Mucosa of descending colon (tissue), 3 donors: ENCODE measurements around the gene TSHZ2. TPM values are rescaled to one million over a fixed set of nuclear protein-coding genes. Genes with fewer than 3 reads are reported as not detected.

Experiments
- ATAC-seq: fragments of 200-7000 bp; cut with Tn5 transposase; one replicate; pipeline ENCODE4 v1.9.1; 2020; ENCODE audit warnings: mild to moderate bottlenecking, moderate library complexity
- DNase-seq, 3 donors: peaks; one replicate each; pipeline ENCODE4 v3.0.0-alpha.2; 2020
- H3K36me3 ChIP-seq: fragments of 200-600 bp; one replicate; pipeline ENCODE4 v1.8.0; 2021; ENCODE audit warnings: low read depth, mild to moderate bottlenecking
- H3K4me1 ChIP-seq: fragments of 200-600 bp; one replicate; pipeline ENCODE4 v1.8.0; 2021; ENCODE audit warnings: low read depth, mild to moderate bottlenecking
- H3K4me3 ChIP-seq: fragments of 200-600 bp; one replicate; pipeline ENCODE4 v1.8.0; 2021; ENCODE audit warnings: mild to moderate bottlenecking
- H3K9me3 ChIP-seq: fragments of 200-600 bp; one replicate; pipeline ENCODE4 v1.8.0; 2021; ENCODE audit warnings: mild to moderate bottlenecking
- intact Hi-C, 2 donors: fragments of 100-400 bp; cut with DNase I in 1 of 2; cut with micrococcal nuclease in 1 of 2; formaldehyde crosslinking; loops; one replicate each; pipeline versions ENCODE4 v1.11.0 to v1.11.1; 2022; cut with DNase I, micrococcal nuclease
- total RNA-seq, 3 donors: library from RNA; stranded (reverse); fragmentation: NEBNext Ultra II Directional in 2 of 3; extraction: Animal tissue kit (Norgen Biotek cat#: 25700) in 2 of 3; gene quantifications; one replicate each; pipeline versions ENCODE4 v1.2.1 to v1.2.4, GENCODE V29; 2021 to 2023
- TF ChIP-seq, protein P1 (sequence below): fragments of 200-600 bp; IDR thresholded peaks from one replicate; pipeline ENCODE4 v1.8.0; 2022; ENCODE audit warnings: antibody characterized with exemption, mild to moderate bottlenecking
- donor health status: DM: no; HTN: no; CAD: no; lungs with moderate emphysema.
- donor health status: DM: no; HTN: no; CAD: no.
- donor health status: DM: no; HTN: yes; CAD: no.

The TSHZ2 gene
- total RNA-seq, 3 donors from 2014 or later, result 1.9 to 17.8 (median 3.6) TPM

DNA sequence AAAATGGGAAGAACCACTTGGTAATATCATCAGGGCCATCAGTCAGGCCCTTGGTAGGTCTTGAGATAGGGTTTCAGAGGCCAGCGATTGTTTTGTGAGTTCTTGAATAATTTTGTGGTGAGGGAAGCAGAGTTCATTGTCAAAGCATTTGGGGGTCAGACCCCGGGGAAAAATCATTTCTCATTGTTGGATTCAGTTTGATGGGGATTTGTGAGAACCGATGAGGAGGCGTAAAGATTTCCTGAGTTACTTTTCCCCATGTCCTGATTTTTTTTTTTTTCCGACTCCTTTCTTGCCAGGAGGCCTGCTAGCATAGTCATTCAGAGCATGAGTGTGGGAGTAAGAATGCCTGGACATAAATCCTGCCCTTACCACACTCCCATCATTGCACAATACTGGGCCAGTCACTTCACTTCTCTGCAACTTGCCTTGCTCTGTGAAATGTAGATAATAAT, 60.3 kb downstream of the TSHZ2 start:
- no peaks in the 10 kb centered on the region for H3K36me3 ChIP-seq
- H3K4me1 ChIP-seq, result no peaks in the 10 kb centered on the region
- TF ChIP-seq, protein P1, sequence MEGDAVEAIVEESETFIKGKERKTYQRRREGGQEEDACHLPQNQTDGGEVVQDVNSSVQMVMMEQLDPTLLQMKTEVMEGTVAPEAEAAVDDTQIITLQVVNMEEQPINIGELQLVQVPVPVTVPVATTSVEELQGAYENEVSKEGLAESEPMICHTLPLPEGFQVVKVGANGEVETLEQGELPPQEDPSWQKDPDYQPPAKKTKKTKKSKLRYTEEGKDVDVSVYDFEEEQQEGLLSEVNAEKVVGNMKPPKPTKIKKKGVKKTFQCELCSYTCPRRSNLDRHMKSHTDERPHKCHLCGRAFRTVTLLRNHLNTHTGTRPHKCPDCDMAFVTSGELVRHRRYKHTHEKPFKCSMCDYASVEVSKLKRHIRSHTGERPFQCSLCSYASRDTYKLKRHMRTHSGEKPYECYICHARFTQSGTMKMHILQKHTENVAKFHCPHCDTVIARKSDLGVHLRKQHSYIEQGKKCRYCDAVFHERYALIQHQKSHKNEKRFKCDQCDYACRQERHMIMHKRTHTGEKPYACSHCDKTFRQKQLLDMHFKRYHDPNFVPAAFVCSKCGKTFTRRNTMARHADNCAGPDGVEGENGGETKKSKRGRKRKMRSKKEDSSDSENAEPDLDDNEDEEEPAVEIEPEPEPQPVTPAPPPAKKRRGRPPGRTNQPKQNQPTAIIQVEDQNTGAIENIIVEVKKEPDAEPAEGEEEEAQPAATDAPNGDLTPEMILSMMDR, result no peak
- intact Hi-C loops, result no loop called here
- no peak overlapping the region for H3K4me3 ChIP-seq
- ATAC-seq (peak; percentile 50), DNase-seq (no peak)
- H3K9me3 ChIP-seq, result no peaks in the 10 kb centered on the region

DNA sequence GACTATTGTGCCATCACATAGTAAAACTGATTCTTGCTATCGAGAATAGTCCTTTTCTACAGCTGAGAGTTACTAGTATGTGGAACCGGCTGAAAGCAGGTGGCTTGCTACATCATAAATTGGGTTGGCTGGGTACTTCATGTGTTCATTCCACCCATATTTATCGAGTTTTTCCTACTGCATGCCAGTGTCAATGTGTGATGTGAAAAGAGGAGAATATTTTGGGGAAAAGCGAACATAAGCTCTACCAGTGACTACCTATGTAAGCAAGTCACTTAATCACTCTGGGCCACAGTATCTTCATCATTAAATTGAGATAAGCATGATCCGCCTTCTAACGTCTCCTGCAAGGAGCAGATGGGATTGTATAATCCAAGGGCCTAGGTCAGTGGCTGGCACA, 61.0 kb downstream of the TSHZ2 start:
- H3K9me3 ChIP-seq, result no peaks in the 10 kb centered on the region
- no peak overlapping the region for H3K4me3 ChIP-seq
- intact Hi-C loops, result no loop called here
- TF ChIP-seq, protein P1, result no peak
- ATAC-seq (no peak), DNase-seq (no peak)
- H3K36me3 ChIP-seq, result no peaks in the 10 kb centered on the region
- no peaks in the 10 kb centered on the region for H3K4me1 ChIP-seq

DNA sequence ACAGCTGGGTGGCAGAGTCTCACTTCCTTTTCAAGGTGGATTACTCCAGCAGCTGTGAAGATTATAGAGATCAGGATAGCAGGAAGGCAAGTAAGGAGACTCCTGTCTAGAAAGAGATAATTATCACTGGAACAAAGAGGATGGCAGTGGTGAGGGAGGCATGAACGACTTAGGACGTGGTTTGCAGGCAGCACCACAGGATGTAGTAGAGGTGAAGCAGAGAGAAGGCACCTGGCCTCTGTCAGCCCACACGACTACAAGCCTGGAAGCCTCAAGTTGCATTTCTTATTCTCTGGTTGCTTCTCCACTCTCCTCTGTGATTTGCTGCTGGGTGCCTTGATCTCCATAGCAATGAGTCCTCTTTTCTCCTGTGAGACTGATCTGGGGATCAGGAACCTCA, 62.7 kb downstream of the TSHZ2 start:
- H3K4me3 ChIP-seq, result no peak overlapping the region
- no peaks in the 10 kb centered on the region for H3K36me3 ChIP-seq
- no peak for DNase-seq
- intact Hi-C loops, result no loop called here
- ATAC-seq, result no peak
- TF ChIP-seq, protein P1, result no peak
- no peaks in the 10 kb centered on the region for H3K4me1 ChIP-seq
- H3K9me3 ChIP-seq, result no peaks in the 10 kb centered on the region

DNA sequence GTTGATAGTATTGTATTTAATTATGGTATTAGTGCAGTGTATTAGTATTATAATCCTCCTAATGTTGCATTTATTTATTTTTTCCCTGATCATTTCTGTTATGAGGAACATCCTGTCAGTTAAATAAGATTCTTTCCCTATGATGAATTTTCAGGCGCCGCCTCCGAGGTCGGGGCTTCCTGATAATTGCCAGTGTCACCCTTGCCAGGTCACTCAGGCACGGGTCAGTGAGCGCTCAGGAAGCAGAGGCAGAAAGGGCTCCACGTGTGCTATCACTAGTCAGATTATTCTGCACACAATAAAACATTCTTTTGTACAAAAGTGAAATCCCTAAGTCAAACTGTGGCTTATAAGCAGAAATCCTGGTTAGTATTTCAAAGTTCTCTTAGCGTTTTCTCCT, 64.8 kb downstream of the TSHZ2 start:
- intact Hi-C loops, result no loop called here
- no peaks in the 10 kb centered on the region for H3K36me3 ChIP-seq
- ATAC-seq (no peak), DNase-seq (peak in 1 of 3 donors; percentile 42)
- TF ChIP-seq, protein P1, result no peak
- no peaks in the 10 kb centered on the region for H3K9me3 ChIP-seq
- H3K4me3 ChIP-seq, result no peak overlapping the region
- no peaks in the 10 kb centered on the region for H3K4me1 ChIP-seq

DNA sequence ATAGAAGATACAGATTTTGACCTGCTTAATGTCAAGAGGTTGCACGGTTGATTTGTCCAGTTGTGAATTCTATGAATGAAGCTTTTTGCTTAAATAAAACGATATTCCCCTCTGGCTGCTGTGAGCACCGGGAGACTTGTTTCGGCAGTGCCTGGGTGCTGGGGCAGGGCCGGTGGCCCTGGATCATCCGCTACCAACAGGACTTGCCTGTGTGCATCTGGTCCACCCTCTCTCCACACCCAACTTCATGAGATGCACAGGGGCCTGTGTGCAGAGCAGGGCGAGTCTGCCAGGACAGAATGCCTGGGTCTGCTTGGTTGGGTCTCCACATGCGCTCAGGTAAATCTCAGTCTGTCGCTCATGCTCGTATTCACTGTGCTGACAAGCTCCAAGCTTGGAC, 65.5 kb downstream of the TSHZ2 start:
- Histone ChIP-seq H3K36me3 (no peaks in the 10 kb centered on the region), H3K9me3 (no peaks in the 10 kb centered on the region), H3K4me3 (no peak overlapping the region), H3K4me1 (no peaks in the 10 kb centered on the region)
- ATAC-seq (no peak), DNase-seq (no peak)
- TF ChIP-seq, protein P1, result no peak
- intact Hi-C loops, result no loop called here

DNA sequence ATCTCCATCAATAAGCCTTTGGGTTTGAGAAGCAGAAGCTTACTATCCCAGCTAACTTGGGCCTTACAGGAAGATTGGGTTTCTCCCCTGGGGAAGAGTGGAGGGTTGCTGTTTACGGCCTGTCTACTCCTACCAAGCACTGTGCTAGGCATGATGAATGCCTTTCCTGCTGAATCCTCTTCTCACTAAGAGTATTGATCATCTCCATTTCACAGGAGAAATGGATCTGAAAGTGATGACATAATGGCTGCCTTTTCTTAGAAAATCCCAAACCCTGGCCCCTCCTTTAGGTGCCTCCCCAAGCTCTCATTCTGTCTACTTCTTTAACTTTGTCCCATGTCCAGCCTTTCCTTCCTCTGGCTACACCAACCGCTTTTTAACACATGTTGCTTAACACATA, 66.1 kb downstream of the TSHZ2 start:
- H3K36me3 ChIP-seq, result no peaks in the 10 kb centered on the region
- H3K4me3 ChIP-seq, result no peak overlapping the region
- H3K9me3 ChIP-seq, result no peaks in the 10 kb centered on the region
- DNase-seq (no peak), ATAC-seq (no peak)
- H3K4me1 ChIP-seq, result no peaks in the 10 kb centered on the region
- intact Hi-C loops, result no loop called here
- TF ChIP-seq, protein P1, result no peak
